C4-2B (cell line): ENCODE results near the gene RHBDF2.

Experiments used
- CTCF ChIP-seq: fragments of 450-650 bp; conservative IDR thresholded peaks from 2 replicates; pipeline ENCODE4 v1.5.1; 2017; ENCODE audit warnings: mild to moderate bottlenecking
- ZFX ChIP-seq: fragments of 450-650 bp; IDR thresholded peaks from 2 replicates; pipeline ENCODE4 v1.6.1; 2017

DNA sequence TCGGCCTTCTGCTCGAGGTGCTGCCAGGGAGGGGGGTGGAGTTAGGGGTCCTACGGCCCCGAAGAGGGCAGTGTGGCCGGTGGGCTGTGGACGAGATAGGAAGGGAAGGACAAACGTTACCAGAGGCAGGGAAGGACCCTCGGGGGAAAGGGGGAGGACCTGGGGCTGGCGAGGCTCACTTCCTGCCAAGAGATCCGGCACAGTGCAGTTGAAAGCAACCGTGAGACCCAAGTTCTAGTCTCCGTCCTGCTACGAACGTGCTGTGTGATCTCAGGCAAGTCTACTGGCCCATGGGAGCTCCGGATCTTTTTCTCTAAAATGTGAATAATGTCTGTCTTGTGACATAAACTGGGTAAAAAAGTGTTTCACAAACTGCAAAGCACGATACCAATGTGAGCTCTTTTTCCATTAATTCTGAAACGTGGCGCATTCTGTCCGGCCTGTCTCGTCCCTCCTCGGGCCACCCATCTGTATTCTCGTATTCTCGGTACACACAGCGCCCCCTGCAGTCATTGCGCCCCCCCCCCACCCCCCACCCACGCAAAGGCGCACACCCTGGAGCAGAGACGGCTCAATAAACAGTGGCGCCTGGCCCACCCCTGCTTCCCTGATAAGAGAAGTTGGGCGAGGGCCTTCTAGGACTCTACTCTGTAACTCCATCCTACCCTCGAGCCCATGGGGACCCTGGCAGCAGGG, 27.5 kb upstream of the RHBDF2 start:
- TF ChIP-seq CTCF = no peak
- no peak for TF ChIP-seq ZFX
